ENCODE data around the gene PDCD1LG2.

Gene PDCD1LG2

DNA sequence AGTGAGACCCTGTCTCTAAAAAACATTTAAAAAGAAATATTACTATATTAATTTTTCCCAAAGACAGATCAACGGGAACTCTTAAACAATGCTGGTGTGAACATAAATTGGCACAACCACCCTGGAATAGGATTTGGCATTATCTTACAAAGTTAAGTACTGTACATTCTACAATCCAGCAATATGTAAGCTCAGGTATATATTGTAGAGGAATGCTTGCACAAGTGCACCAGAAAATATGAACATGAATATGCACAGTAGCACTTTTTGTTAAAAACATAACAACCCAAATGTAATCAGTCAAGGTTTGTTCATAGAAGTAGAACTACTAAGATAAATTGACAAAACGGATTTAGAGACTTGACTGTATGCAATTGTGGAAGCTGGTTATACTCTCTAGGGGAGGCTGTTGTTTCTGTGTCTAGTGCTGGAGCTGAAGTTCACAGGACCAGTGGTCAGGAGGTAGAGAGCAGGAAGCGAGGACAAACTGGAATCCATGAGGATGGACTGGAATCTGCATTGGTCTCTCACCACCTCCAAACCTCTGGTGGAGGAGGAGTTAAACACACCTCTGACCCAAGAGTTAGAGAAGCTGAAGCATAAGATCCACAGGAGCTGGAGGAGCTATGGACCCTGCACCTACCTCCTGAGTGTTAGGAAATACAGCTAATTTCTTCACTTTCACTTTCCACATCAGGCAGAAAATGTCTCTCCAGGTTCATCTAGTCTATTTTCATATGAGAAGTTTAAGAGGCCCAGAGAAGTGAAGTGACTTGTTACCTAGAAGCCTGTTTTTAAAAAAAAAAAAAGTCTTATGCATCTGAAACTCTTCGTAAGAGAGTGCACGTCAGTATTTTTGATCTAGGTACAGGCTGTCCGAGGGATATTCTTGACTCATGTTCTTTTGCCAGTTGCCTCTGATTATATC lies 98.2 kb downstream of the PDCD1LG2 start:
- TF ChIP-seq, protein P1, sequence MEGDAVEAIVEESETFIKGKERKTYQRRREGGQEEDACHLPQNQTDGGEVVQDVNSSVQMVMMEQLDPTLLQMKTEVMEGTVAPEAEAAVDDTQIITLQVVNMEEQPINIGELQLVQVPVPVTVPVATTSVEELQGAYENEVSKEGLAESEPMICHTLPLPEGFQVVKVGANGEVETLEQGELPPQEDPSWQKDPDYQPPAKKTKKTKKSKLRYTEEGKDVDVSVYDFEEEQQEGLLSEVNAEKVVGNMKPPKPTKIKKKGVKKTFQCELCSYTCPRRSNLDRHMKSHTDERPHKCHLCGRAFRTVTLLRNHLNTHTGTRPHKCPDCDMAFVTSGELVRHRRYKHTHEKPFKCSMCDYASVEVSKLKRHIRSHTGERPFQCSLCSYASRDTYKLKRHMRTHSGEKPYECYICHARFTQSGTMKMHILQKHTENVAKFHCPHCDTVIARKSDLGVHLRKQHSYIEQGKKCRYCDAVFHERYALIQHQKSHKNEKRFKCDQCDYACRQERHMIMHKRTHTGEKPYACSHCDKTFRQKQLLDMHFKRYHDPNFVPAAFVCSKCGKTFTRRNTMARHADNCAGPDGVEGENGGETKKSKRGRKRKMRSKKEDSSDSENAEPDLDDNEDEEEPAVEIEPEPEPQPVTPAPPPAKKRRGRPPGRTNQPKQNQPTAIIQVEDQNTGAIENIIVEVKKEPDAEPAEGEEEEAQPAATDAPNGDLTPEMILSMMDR (IDR thresholded peaks at IDR 0.05; ENCODE audit: extremely low read depth, missing control alignments) = no peak
- DNase-seq (ENCODE audit: low spot score) = no peak

DNA sequence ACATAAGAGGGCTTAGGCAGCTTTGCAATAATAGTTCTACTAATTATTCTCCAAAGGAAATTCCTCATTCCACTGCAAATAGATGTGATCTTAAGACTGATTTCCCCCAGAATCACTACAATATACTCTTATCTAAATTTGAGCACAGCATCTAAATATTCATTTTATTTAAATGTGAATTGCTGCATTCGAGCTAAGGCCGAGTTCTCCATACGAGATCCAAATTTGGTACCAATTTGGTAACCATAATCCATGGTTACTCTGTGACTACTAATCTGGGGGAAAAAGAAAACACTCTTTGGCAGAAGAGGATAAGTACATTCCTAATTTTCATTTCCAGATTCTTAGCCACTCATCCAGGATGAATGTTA lies 98.9 kb downstream of the PDCD1LG2 start:
- TF ChIP-seq, protein P1 (IDR thresholded peaks at IDR 0.05; ENCODE audit: extremely low read depth, missing control alignments) = no peak
- no peak for DNase-seq (ENCODE audit: low spot score)

DNA sequence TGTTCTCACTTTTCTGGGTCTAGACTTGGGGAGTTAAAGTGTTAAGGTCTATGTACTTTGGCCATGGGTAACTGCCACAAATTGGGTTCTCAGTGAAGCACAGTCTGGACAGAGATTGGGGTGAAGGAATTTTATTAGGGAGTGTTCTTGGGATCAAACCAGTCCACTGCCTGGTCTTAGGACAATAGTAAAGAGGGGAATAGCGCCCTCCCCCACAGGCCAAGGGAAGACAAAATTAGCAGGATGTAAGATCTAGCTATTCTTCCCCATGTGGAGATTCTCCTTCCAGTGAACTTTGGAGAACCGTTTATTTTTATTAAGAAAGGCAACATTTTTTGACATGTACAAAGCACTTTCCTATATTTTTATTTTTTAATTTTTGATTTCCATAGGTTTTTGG lies 100.2 kb downstream of the PDCD1LG2 start:
- TF ChIP-seq, protein P1 (IDR thresholded peaks at IDR 0.05; ENCODE audit: extremely low read depth, missing control alignments) = no peak
- DNase-seq (ENCODE audit: low spot score) = no peak

DNA sequence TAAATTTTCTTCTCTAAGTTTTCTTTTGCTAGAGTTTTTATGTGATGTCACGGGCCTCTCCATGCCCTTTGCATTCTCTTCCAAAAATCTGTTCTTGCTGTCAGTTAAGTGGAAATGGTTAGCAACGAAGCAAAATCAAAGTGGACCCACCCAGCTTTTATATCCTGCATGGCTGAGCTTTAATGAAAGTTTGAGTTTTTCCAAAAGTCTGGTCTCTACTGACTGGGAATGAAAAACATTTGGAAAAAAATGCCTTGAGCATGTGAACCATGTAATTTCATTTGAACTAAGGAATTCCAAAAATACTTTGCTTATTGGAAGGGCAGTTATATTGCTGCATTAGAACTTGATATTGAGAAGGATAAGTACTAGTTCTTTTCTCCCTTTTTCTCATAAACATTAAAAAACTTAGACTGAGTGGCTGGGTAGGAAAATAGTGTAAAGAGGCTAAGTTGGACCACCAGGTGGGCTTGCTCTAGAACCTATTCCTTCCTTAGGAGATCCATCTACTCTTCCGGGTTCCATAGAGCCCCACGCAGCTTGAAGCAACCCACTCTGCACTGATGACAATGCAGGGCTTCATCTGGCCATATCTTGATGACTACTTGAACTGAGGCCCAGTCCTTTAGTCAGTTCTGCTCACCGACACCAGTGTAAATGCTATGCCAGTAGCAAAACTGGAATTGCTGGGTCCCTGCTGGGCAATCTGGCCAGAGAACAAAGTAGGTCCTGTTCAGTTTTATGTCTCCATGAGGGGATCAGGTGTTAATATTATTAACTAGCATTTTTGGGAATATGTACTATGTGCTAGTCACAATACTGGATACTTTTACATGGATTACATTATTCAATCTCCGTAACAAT lies 101.2 kb downstream of the PDCD1LG2 start:
- TF ChIP-seq, protein P1 (IDR thresholded peaks at IDR 0.05; ENCODE audit: extremely low read depth, missing control alignments) = no peak
- DNase-seq (ENCODE audit: low spot score) = no peak

DNA sequence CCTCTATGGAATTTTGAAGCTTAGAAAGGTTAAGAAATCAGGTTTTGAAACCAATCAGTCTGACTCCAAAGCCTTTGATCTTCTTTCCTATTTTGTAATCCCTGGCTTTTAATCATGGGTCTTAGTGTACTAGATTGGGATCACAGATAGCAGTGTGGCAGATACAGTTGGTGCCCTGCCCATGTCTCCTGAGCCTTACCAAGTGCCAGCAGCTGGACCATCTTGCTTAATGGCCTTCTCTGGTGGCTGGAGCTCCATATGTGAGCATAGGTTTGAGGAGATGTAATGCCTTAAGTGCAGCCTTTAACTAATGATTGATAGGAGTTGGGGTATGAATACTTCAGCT lies 101.8 kb downstream of the PDCD1LG2 start:
- TF ChIP-seq, protein P1 (IDR thresholded peaks at IDR 0.05; ENCODE audit: extremely low read depth, missing control alignments) = no peak
- DNase-seq (ENCODE audit: low spot score) = no peak

DNA sequence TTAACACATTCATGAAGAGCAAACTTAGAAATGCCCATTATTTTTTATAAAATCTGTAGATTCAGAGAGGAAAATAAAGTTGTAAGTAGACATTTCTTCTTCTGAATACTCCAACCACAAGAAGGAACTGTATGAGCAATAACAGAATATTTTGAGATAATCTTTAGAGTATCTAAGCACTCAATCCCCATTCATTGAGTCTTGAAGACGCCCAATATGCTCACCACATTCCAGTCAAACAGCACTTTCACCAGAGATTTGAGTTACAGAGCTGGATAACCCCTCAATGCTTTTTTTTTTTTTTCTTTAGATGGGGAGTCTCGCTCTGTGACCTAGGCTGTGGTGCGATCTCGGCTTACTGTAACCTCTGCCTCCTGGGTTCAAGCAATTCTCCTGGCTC lies 103.9 kb downstream of the PDCD1LG2 start:
- DNase-seq (ENCODE audit: low spot score) = no peak
- TF ChIP-seq, protein P1 (IDR thresholded peaks at IDR 0.05; ENCODE audit: extremely low read depth, missing control alignments) = no peak

DNA sequence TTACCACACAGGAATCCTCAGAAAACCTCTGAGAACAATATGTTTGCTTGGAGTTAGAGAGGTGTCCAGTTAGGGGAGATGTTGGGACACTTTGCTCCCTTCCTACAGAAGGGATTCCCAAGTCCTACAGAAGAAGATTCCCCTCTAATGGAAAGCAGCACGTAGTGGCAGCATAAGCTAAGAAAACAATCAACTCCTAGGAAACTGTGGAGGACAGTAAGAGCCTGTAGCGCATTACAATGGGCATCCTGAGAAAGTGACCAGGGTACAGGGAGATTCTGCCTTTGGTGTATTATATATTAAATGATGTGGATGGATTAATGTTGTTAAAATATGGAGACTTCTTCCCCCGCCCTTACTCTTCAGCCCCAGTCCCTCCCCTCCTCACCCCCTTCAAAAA lies 104.7 kb downstream of the PDCD1LG2 start:
- TF ChIP-seq, protein P1 (IDR thresholded peaks at IDR 0.05; ENCODE audit: extremely low read depth, missing control alignments) = no peak
- DNase-seq (ENCODE audit: low spot score) = no peak
